Measurements from ENCODE around the gene NBEAL2. TPM values are rescaled to one million over a fixed set of nuclear protein-coding genes. Genes with fewer than 3 reads are reported as not detected.

The NBEAL2 gene
- total and polyA plus RNA-seq, 2 of the 8 experiments (the other 6 are each of a cell fraction or from before 2014, with no cell fraction given) = 27.3 to 46.9 TPM

GRCh38 chr3:47004369-47005211 is 25.1 kb downstream of the NBEAL2 start (continued):
- TF ChIP-seq SRF (IDR thresholded peaks at IDR 0.05; ENCODE audit: low read depth, low read length) = no peak
- no peak for TF ChIP-seq NANOG (IDR thresholded peaks at IDR 0.05; ENCODE audit: insufficient read depth, low read depth, low read length, poor library complexity, severe bottlenecking)
- TF ChIP-seq NRF1 (IDR thresholded peaks at IDR 0.05; ENCODE audit: low read depth, low read length) = no peak
- no peak for TF ChIP-seq MAFK (IDR thresholded peaks at IDR 0.05; ENCODE audit: low read depth, low read length)
- no peak for TF ChIP-seq CBX5 (IDR thresholded peaks at IDR 0.05; ENCODE audit: low read depth, low read length)
- no peak for TF ChIP-seq RBBP5 (IDR thresholded peaks at IDR 0.05; ENCODE audit: borderline replicate concordance, low read depth, low read length)
- no peak for TF ChIP-seq BRCA1 (IDR thresholded peaks at IDR 0.05; ENCODE audit: low read depth, low read length)
- TF ChIP-seq SP1 (IDR thresholded peaks at IDR 0.05; ENCODE audit: low read depth, low read length) = no peak
- no peak for TF ChIP-seq ZNF274 (IDR thresholded peaks at IDR 0.05; ENCODE audit: borderline replicate concordance, extremely low read depth, low read length)
- no peak for TF ChIP-seq KDM5A (IDR thresholded peaks at IDR 0.05; ENCODE audit: low read length)
- no peak for TF ChIP-seq CHD1 (IDR thresholded peaks at IDR 0.05; ENCODE audit: low read depth, low read length)
